Ishikawa (cell line): Measurements from ENCODE around the gene RNF31.

ENCODE experiments used
- CEBPB ChIP-seq: IDR thresholded peaks from 2 replicates; pipeline ENCODE4 v1.6.1; 2012
- CREB1 ChIP-seq: IDR thresholded peaks from 2 replicates; pipeline ENCODE4 v1.6.1; 2012; ENCODE audit warnings: low read depth
- EP300 ChIP-seq: IDR thresholded peaks from 2 replicates; pipeline ENCODE4 v1.6.1; 2012; ENCODE audit warnings: borderline replicate concordance
- FOXM1 ChIP-seq: IDR thresholded peaks from 2 replicates; pipeline ENCODE4 v1.6.1; 2012; ENCODE audit warnings: low read depth, borderline replicate concordance
- NFIC ChIP-seq: IDR thresholded peaks from 2 replicates; pipeline ENCODE4 v1.6.1; 2012
- RAD21 ChIP-seq: IDR thresholded peaks from 2 replicates; pipeline ENCODE4 v1.6.1; 2012; ENCODE audit warnings: low read depth
- TAF1 ChIP-seq: IDR thresholded peaks from 2 replicates; pipeline ENCODE4 v1.6.1; 2012; ENCODE audit warnings: low read depth, mild to moderate bottlenecking
- TEAD4 ChIP-seq: IDR thresholded peaks from 2 replicates; pipeline ENCODE4 v1.6.1; 2012
- YY1 ChIP-seq: IDR thresholded peaks from 2 replicates; pipeline ENCODE4 v1.6.1; 2012; ENCODE audit warnings: low read depth
- ZBTB7A ChIP-seq: IDR thresholded peaks from 2 replicates; pipeline ENCODE4 v1.6.1; 2012; ENCODE audit warnings: low read depth
- TF ChIP-seq, protein P1 (sequence below): IDR thresholded peaks from 2 replicates; pipeline ENCODE4 v1.6.1; 2012; ENCODE audit warnings: low read depth, mild to moderate bottlenecking
- TF ChIP-seq, protein P2 (sequence below): IDR thresholded peaks from 2 replicates; pipeline ENCODE4 v1.6.1; 2012
- TF ChIP-seq, protein P3 (sequence below): IDR thresholded peaks from 2 replicates; pipeline ENCODE4 v1.6.1; 2012

DNA sequence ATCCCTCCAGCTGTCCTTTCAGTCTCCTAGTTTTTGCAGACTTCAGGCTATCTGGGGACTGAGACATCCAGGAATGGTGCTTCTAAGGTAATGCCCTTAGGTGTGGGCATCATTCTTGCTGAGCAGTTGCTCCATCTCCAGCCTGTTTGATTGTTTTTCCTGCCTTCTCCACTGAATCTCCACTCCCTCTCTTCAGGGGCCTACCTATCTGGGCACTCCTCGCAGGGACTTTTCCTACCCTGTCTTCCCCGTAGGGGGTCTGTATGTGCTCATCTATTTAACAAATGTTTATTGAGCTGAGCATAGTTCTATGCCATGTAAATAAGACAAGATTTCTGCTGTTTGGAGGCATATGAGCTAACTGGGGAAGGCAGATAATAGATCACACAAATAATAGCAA, 14.3 kb upstream of the RNF31 start:
- TF ChIP-seq FOXM1 (no peak), EP300 (no peak), CEBPB (no peak), RAD21 (no peak), CREB1 (no peak), NFIC (no peak), YY1 (no peak), ZBTB7A (no peak), TAF1 (no peak), TEAD4 (no peak)
- TF ChIP-seq, protein P1, sequence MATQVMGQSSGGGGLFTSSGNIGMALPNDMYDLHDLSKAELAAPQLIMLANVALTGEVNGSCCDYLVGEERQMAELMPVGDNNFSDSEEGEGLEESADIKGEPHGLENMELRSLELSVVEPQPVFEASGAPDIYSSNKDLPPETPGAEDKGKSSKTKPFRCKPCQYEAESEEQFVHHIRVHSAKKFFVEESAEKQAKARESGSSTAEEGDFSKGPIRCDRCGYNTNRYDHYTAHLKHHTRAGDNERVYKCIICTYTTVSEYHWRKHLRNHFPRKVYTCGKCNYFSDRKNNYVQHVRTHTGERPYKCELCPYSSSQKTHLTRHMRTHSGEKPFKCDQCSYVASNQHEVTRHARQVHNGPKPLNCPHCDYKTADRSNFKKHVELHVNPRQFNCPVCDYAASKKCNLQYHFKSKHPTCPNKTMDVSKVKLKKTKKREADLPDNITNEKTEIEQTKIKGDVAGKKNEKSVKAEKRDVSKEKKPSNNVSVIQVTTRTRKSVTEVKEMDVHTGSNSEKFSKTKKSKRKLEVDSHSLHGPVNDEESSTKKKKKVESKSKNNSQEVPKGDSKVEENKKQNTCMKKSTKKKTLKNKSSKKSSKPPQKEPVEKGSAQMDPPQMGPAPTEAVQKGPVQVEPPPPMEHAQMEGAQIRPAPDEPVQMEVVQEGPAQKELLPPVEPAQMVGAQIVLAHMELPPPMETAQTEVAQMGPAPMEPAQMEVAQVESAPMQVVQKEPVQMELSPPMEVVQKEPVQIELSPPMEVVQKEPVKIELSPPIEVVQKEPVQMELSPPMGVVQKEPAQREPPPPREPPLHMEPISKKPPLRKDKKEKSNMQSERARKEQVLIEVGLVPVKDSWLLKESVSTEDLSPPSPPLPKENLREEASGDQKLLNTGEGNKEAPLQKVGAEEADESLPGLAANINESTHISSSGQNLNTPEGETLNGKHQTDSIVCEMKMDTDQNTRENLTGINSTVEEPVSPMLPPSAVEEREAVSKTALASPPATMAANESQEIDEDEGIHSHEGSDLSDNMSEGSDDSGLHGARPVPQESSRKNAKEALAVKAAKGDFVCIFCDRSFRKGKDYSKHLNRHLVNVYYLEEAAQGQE: no peak
- TF ChIP-seq, protein P2, sequence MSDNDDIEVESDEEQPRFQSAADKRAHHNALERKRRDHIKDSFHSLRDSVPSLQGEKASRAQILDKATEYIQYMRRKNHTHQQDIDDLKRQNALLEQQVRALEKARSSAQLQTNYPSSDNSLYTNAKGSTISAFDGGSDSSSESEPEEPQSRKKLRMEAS: no peak
- TF ChIP-seq, protein P3, sequence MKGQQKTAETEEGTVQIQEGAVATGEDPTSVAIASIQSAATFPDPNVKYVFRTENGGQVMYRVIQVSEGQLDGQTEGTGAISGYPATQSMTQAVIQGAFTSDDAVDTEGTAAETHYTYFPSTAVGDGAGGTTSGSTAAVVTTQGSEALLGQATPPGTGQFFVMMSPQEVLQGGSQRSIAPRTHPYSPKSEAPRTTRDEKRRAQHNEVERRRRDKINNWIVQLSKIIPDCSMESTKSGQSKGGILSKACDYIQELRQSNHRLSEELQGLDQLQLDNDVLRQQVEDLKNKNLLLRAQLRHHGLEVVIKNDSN: no peak
